ENCODE data around the gene CHD5. TPM values are rescaled to one million over a fixed set of nuclear protein-coding genes. Genes with fewer than 3 reads are reported as not detected.

CHD5 gene
- total RNA-seq, 1 donor from 2014 or later = 0.16 TPM

- peaks cover 19% of the 10 kb centered on the region for H3K27me3 Mint-ChIP-seq (ENCODE audit: low read depth)
- H3K4me3 Mint-ChIP-seq = no peak overlapping the region
- no peak overlapping the region for H3K27ac Mint-ChIP-seq (ENCODE audit: unreplicated experiment)
- H3K36me3 Mint-ChIP-seq (ENCODE audit: low read depth) = no peaks in the 10 kb centered on the region
- DNase-seq (ENCODE audit: low read depth, low spot score) = no peak
- peaks cover 8% of the 10 kb centered on the region for H3K4me1 Mint-ChIP-seq
- no peak for TF ChIP-seq CTCF (conservative IDR thresholded peaks at IDR 0.05)
- H3K9me3 Mint-ChIP-seq = no peaks in the 10 kb centered on the region
Measured at GRCh38 chr1:6152882-6153281, 27.2 kb downstream of the CHD5 start.

- Mint-ChIP-seq H3K27ac (ENCODE audit: unreplicated experiment) (no peak overlapping the region), H3K4me3 (no peak overlapping the region), H3K4me1 (peaks cover 4% of the 10 kb centered on the region), H3K9me3 (no peaks in the 10 kb centered on the region), H3K27me3 (ENCODE audit: low read depth) (peaks cover 12% of the 10 kb centered on the region), H3K36me3 (ENCODE audit: low read depth) (no peaks in the 10 kb centered on the region)
- DNase-seq (ENCODE audit: low read depth, low spot score) = no peak
- TF ChIP-seq CTCF (conservative IDR thresholded peaks at IDR 0.05) = no peak
Measured at GRCh38 chr1:6152181-6152580, 27.9 kb downstream of the CHD5 start.

GRCh38 chr1:6151291-6151822 is 28.8 kb downstream of the CHD5 start:
- H3K9me3 Mint-ChIP-seq = no peaks in the 10 kb centered on the region
- H3K4me3 Mint-ChIP-seq = no peak overlapping the region
- no peak overlapping the region for H3K27ac Mint-ChIP-seq (ENCODE audit: unreplicated experiment)

GRCh38 chr1:6150006-6150938 is 29.8 kb downstream of the CHD5 start:
- TF ChIP-seq CTCF (conservative IDR thresholded peaks at IDR 0.05) = no peak

More at GRCh38 chr1:6151291-6151822, 28.8 kb downstream of the CHD5 start:
- H3K27me3 Mint-ChIP-seq (ENCODE audit: low read depth) = peaks cover 11% of the 10 kb centered on the region
- peaks cover 4% of the 10 kb centered on the region for H3K4me1 Mint-ChIP-seq
- no peak for TF ChIP-seq CTCF (conservative IDR thresholded peaks at IDR 0.05)
- H3K36me3 Mint-ChIP-seq (ENCODE audit: low read depth) = no peaks in the 10 kb centered on the region
- DNase-seq (ENCODE audit: low read depth, low spot score) = no peak

GRCh38 chr1:6149597-6149996 is 30.5 kb downstream of the CHD5 start:
- Mint-ChIP-seq H3K36me3 (ENCODE audit: low read depth) (no peaks in the 10 kb centered on the region), H3K9me3 (no peaks in the 10 kb centered on the region), H3K4me3 (no peak overlapping the region), H3K27me3 (ENCODE audit: low read depth) (peaks cover 14% of the 10 kb centered on the region), H3K4me1 (peaks cover 7% of the 10 kb centered on the region), H3K27ac (ENCODE audit: unreplicated experiment) (no peak overlapping the region)
- DNase-seq (ENCODE audit: low read depth, low spot score) = no peak
- TF ChIP-seq CTCF (conservative IDR thresholded peaks at IDR 0.05) = no peak

More at GRCh38 chr1:6150006-6150938, 29.8 kb downstream of the CHD5 start:
- DNase-seq (ENCODE audit: low read depth, low spot score) = no peak
- H3K4me3 Mint-ChIP-seq = no peak overlapping the region
- no peaks in the 10 kb centered on the region for H3K36me3 Mint-ChIP-seq (ENCODE audit: low read depth)
- H3K9me3 Mint-ChIP-seq = no peaks in the 10 kb centered on the region
- H3K4me1 Mint-ChIP-seq = peaks cover 4% of the 10 kb centered on the region
- no peak overlapping the region for H3K27ac Mint-ChIP-seq (ENCODE audit: unreplicated experiment)
- H3K27me3 Mint-ChIP-seq (ENCODE audit: low read depth) = peaks cover 14% of the 10 kb centered on the region
